Measurements from ENCODE around the gene FBXL17. TPM values are rescaled to one million over a fixed set of nuclear protein-coding genes. Genes with fewer than 3 reads are reported as not detected.

FBXL17 gene
- total and polyA plus RNA-seq, 9 of the 15 experiments (the other 6 are each of a cell fraction or from before 2014, with no cell fraction given): 0.32 to 5.4 (median 1.8) TPM

DNA sequence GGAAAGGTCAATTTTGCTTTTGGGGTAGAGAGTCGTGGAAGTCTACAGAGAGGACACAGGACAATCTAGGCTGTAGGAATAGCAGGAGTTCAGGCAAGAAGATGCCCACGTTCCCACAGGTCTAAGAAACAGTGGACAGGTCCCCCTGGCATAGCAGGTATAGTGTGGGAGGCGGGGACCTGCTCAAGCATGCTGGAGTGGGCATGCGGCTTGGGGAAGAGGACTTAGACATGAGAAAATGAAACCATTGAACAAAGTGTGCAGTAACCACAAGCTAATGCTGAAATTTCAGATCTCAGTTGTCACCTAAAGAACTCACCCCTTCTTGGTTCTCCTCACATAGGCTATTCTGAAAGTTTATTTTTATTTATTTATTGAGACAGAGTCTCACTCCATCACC is 568.3 kb downstream of the FBXL17 start (continued):
- TF ChIP-seq GATAD2B (IDR thresholded peaks at IDR 0.05; ENCODE audit: borderline replicate concordance): no peak
- TF ChIP-seq ZBED1 (IDR thresholded peaks at IDR 0.05): no peak
- no peak for TF ChIP-seq ARHGAP35 (IDR thresholded peaks at IDR 0.05; ENCODE audit: partially characterized antibody)
- TF ChIP-seq ZNF76 (CRISPR knock-in tag; IDR thresholded peaks at IDR 0.05; ENCODE audit: borderline replicate concordance): no peak
- no peak for TF ChIP-seq RUNX1 (IDR thresholded peaks at IDR 0.05; ENCODE audit: low read depth)
- no peak for TF ChIP-seq JUNB (CRISPR knock-in tag; conservative IDR thresholded peaks at IDR 0.05)
- TF ChIP-seq LCOR (CRISPR knock-in tag; IDR thresholded peaks at IDR 0.05): no peak

DNA sequence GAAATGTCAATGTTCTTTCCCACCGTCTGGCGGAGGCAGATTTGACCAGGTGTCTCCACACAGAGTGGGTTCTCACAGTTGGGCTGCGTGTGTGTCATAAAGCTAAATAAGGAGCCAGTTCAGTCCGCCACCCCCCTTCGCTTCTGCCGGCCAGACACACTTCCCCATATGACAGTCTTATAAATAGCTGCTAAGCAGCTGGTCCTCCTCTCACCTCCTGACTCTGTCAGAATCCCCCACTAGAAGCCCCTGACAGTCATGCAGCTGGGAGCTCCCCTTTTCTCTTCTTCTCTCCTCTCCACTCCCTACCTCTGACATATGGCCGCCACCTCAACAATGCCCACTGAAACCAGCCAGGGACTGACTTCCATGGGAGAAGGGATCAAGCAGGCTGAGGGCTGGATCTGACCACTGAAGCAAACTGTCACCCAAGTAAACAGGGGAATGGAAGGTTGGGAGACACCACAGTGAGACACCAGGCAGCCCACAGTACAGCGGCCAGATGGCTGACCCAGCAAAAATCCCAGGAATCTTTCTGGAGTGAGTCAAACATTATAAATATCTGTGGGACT is 569.2 kb downstream of the FBXL17 start:
- Histone ChIP-seq H3K4me1 (replicated peaks in 1 of 2; ENCODE audit: control insufficient read depth in 2 of 2, insufficient read depth in 2 of 2, low read length in 2 of 2) (no peaks in the 10 kb centered on the region), H3K4me2 (ENCODE audit: insufficient read depth, low read length) (no peak overlapping the region), H4K20me1 (replicated peaks; ENCODE audit: control insufficient read depth, insufficient read depth, low read length) (no peaks in the 10 kb centered on the region), H3K9me1 (ENCODE audit: control insufficient read depth, insufficient read depth, low read length) (no peaks in the 10 kb centered on the region), H3K9me3 (replicated peaks; ENCODE audit: control insufficient read depth, insufficient read depth, low read depth, low read length) (no peaks in the 10 kb centered on the region; the same call in 1 of the 2 replicates), H3K4me3 (no peak overlapping the region), H2AFZ (ENCODE audit: low read depth, low read length) (no peak overlapping the region), H3K27ac (ENCODE audit: extremely low read depth, low read depth, low read length) (no peak overlapping the region), H3K79me2 (ENCODE audit: control insufficient read depth, insufficient read depth, low read length) (no peaks in the 10 kb centered on the region), H3K27me3 (ENCODE audit: control insufficient read depth in 2 of 2, insufficient read depth in 2 of 2, low read length in 2 of 2) (no peaks in the 10 kb centered on the region), H3K36me3 (ENCODE audit: control insufficient read depth, insufficient read depth, low read length) (no peaks in the 10 kb centered on the region), H3K9ac (ENCODE audit: insufficient read depth in 1 of 2, low read depth in 2 of 2, low read length in 2 of 2) (no peak overlapping the region)
- CTCF ChIA-PET (ENCODE audit: low intra/inter-chr PET ratio): no interaction called here
- TF ChIP-seq PTTG1 (tag; IDR thresholded peaks at IDR 0.05; ENCODE audit: low read depth) (no peak), ZNF778 (CRISPR knock-in tag; IDR thresholded peaks at IDR 0.05) (no peak), PURB (CRISPR knock-in tag; IDR thresholded peaks at IDR 0.05; ENCODE audit: low read depth) (no peak), HNRNPLL (IDR thresholded peaks at IDR 0.05; ENCODE audit: low read depth, low read length, poor library complexity, severe bottlenecking) (no peak), NFXL1 (CRISPR knock-in tag; IDR thresholded peaks at IDR 0.05) (no peak), HSF4 (CRISPR knock-in tag; IDR thresholded peaks at IDR 0.05; ENCODE audit: borderline replicate concordance) (no peak), ZNF133 (CRISPR knock-in tag; IDR thresholded peaks at IDR 0.05) (no peak), MTA3 (IDR thresholded peaks at IDR 0.05; ENCODE audit: borderline replicate concordance) (no peak)
- TF ChIP-seq, protein P1, sequence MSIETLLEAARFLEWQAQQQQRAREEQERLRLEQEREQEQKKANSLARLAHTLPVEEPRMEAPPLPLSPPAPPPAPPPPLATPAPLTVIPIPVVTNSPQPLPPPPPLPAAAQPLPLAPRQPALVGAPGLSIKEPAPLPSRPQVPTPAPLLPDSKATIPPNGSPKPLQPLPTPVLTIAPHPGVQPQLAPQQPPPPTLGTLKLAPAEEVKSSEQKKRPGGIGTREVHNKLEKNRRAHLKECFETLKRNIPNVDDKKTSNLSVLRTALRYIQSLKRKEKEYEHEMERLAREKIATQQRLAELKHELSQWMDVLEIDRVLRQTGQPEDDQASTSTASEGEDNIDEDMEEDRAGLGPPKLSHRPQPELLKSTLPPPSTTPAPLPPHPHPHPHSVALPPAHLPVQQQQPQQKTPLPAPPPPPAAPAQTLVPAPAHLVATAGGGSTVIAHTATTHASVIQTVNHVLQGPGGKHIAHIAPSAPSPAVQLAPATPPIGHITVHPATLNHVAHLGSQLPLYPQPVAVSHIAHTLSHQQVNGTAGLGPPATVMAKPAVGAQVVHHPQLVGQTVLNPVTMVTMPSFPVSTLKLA (conservative IDR thresholded peaks at IDR 0.05): no peak
- TF ChIP-seq, protein P2, sequence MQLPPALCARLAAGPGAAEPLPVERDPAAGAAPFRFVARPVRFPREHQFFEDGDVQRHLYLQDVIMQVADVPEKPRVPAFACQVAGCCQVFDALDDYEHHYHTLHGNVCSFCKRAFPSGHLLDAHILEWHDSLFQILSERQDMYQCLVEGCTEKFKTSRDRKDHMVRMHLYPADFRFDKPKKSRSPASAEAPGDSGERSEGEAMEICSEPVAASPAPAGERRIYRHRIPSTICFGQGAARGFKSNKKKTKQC (CRISPR knock-in tag; IDR thresholded peaks at IDR 0.05): no peak
- TF ChIP-seq, protein P3, sequence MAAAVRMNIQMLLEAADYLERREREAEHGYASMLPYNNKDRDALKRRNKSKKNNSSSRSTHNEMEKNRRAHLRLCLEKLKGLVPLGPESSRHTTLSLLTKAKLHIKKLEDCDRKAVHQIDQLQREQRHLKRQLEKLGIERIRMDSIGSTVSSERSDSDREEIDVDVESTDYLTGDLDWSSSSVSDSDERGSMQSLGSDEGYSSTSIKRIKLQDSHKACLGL (CRISPR knock-in tag; IDR thresholded peaks at IDR 0.05; ENCODE audit: borderline replicate concordance, poor library complexity, severe bottlenecking): no peak
- ATAC-seq (no peak), FAIRE-seq (no peak), DNase-seq (ENCODE audit: extremely low read depth in 1 of 4, low spot score in 3 of 4) (no peak)
- POLR2A ChIA-PET: no interaction called here
- intact Hi-C loops (cut with micrococcal nuclease) (no loop called here), in situ Hi-C loops (cut with MboI) (no loop called here)
- 0% methylated on average over 7 of the region's 8 CpGs for WGBS (ENCODE audit: insufficient coverage, low coverage, missing lambda C conversion rate)
- no TSS peak for BruUV-seq (replicated peaks)

Data from K562 (cell line).